Activated T-cell treated with anti-CD3 and anti-CD28 coated beads for 48 hours (primary cell): ENCODE data around the gene PDE9A.
A peak's percentile ranks its signal among the peaks of the same experiment; 100 is the strongest.

Experiments
- DNase-seq: peaks from one replicate; pipeline ENCODE4 v3.0.0-alpha.2; 2020; ENCODE audit warnings: low read depth

Gene PDE9A

DNA sequence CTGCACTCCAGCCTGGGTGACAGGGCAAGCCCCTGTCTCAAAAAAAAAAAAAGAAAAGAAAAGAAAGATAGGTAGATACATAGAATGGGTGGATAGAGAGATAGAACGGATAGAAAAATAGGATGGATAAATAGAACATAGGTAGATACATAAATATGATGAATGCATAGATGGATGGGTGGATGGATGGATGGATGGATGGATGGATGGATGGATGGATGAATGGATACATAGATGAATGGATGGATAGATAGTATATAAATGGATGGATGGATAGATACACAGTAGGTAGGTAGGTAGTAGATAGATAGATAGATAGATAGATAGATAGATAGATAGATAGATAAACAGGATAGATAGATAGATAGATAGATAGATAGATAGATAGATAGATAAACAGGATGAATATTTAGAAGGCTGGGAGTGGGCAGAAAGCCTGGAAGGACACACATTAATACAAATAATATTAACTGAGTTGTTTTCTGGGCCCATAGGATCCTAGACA, 87.0 kb downstream of the PDE9A start:
- no peak for DNase-seq

- no peak for DNase-seq
Observed at GRCh38 chr21:42741066-42741465, 87.6 kb downstream of the PDE9A start.

DNA sequence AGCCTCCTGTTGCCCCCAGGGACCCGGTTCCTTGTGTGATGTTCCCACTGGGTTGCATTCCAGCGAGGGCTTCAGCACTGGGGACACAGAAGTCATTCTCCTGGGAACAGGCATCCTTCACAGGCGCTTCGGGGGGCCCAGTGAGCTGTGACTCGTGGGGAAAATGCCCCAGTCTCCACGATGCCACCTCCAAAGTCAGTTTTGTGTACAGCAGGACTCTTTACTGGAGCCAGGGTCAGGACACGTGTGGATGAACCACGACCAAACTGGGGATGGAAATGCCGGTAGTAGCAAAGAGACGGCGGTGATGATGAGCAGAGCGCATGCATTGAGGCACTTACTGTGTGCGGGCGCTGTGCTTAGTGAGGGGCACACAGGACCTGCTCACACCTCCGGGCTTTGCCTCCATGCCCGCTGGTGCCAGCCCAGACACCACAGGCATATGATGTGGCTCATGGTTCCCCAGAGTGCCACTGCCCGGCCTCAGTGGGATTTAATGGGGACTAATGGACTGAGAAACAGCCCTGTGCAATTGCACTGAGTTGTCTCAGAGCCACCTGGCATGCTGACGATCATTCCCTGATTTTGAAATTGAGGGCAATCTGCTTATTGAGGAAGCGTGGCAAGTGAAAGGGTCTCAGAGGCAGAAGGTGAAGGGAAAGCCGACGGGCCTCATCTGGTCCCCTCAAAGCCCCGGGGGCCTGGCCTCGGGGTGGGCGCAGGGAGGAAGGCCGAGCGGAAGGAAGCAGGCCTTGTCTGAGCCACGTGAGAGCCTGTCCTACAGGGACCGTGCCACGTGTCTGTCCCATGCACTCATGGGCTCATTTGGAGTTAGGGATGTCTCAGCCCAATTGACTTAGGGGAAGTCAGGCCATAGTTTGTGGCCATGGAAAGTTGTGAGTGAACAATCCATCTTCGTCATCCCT, 91.4 kb downstream of the PDE9A start:
- DNase-seq, result no peak

DNA sequence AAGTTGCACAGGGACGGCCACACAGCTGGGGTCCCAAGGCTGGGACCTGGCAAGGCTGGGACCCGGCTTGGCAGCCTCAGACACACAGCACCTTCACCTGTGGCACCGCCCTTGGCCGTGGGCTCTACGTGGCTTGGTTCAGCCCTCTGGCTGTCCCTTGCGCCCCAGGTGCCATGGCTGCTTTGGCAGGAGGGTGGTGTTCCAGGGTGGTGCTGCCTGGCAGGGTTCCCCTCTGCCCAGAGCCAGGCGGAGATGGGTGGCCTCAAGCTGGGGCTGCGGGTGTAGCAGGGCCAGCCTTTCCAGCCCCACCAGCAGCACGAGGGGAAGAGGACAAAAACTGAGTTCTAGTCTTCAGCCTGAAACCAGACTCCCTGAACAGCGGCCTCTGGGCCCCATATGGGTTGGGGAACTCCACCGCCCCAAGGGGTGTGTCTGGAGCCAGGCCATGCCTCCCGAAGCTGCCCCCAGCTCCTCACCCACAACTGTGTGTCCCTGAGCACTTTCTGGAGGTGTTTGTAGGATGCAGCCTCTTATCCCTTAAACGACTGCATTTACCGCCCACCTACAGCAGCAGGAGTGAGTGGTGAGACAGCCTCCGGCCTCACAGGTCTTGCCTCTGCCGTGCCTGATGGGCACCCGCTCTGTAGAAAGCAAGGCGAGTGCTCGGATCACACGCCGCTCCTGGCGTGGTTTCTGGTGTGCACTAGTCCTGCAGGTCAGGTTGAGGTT, 92.3 kb downstream of the PDE9A start:
- no peak for DNase-seq

- DNase-seq, result no peak
Observed at GRCh38 chr21:42746240-42746592, 92.8 kb downstream of the PDE9A start.

DNA sequence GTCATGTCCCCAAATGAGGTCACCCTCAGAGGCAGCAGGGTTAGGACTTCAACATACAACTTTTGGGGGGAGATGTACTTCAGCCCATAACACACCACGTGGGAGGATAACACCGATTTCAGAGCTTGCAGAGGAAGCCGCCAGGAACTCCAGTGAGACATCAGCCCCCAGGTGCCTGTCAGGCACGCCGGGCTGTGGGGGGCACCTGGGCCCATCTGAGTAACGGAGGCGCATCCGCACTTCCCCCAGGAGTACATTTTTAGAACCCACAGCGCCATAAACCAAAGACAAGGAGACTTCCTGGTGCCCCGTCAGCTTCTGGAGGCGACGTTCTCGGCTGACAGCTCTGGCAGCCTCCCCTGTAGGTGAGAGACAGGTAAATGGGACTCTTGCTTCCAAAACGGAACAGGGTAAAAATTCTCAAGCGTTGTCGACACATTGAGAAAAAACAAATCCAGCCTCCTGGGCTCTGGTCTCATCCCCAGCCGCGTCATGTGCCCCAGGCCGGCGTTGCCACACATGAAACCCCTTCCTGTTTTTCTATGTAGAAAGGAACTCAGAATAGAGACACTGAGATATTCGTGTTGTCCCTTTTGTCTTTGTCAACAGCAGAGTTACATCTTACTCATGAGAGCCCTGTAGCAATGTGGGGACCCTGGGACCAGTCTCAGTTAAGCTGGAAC, 93.3 kb downstream of the PDE9A start:
- DNase-seq, result peak; percentile 3

- peak; percentile 1 for DNase-seq
Observed at GRCh38 chr21:42747276-42747701, 93.9 kb downstream of the PDE9A start.

- no peak for DNase-seq
Observed at GRCh38 chr21:42747746-42748351, 94.4 kb downstream of the PDE9A start.

DNA sequence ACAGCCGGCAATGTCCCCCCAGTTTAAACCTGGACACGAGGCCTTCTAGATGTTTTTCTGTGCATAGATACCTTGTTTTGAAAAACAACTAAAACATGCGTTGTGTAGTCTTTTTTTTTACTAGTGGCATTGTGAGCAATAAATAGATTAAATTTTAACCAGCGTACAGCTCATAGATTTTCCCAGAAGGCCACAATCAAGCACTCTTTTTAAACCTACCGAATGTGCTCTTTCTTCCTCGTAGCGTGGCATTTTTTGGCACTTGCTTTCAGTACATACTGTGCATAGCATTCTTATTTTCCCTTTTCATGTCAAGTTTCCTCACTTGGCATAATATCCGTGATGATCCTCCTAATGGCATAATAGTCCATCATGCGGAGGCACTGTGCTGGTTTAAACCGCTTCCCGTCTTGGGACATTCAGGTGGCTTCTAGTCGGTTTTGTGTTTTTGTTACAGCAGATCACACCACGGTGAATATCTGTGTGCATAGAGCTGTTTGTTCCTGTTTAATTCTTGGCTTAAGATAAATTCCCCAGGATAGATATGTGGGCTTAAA, 95.3 kb downstream of the PDE9A start:
- no peak for DNase-seq

DNA sequence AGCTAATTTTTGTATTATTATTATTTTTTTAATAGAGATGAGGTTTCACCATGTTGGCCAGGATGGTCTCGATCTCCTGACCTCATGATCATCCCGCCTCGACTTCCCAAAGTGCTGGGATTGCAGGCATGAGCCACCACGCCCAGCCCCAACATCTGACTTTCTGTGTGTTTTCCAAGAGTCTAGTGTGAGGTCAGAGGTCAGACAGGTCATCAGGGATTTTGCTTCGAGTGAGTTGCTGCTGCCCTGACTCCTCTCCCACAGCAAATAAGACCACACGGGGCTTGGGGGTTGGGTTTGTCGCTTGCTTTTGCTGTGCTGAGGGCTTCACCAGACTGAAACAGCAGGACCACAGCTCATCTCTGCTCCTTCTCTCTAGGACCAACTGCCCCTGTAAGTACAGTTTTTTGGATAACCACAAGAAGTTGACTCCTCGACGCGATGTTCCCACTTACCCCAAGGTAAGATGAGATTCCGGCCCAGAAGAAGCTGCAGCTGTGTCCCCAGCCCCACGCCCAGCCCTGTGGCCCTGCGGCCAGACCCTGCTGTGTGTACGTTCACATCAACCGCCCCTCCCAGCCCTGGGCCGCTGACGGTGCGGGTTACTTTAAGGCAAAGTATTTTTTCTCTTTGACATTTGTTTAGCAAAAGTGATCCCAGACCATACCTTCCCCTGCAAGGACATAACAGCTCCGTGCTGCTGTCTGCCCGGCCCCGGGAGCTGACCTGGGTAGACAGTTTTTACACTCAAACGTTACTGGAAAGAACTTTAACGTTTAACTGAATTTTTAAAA, 97.5 kb downstream of the PDE9A start:
- no peak for DNase-seq

- DNase-seq, result no peak
Observed at GRCh38 chr21:42751866-42752265, 98.4 kb downstream of the PDE9A start.

- no peak for DNase-seq
Observed at GRCh38 chr21:42753804-42754203, 100.4 kb downstream of the PDE9A start.

DNA sequence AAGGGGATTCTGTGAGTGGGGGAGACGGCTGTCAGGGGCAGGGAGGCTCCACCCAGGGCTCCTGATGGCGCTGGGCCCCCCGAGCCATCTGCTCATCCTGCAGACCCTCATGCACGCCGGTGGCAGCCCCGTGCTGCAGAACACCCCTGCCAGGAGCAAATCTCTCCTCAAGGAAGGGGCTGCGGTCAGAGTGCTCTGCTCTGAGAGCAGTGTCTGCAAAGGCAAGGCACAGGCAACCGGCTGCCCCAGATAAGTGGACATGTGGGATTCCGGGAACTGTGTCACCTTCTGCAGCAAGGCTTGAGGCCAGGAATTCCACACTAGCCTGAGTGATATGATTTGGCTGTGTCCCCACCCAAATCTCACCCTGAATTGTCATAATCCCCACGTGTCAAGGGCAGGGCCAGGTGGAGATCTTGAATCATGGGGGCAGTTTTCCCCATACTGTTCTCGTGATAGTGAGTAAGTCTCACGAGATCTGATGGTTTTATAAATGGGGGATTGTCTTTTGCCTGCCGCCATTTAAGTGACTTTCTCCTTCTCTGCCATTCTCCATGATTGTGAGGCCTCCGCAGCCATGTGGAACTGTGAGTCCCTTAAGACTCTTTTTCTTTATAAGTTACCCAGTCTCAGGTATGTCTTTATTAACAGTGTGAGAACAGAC, 101.0 kb downstream of the PDE9A start:
- DNase-seq, result no peak

DNA sequence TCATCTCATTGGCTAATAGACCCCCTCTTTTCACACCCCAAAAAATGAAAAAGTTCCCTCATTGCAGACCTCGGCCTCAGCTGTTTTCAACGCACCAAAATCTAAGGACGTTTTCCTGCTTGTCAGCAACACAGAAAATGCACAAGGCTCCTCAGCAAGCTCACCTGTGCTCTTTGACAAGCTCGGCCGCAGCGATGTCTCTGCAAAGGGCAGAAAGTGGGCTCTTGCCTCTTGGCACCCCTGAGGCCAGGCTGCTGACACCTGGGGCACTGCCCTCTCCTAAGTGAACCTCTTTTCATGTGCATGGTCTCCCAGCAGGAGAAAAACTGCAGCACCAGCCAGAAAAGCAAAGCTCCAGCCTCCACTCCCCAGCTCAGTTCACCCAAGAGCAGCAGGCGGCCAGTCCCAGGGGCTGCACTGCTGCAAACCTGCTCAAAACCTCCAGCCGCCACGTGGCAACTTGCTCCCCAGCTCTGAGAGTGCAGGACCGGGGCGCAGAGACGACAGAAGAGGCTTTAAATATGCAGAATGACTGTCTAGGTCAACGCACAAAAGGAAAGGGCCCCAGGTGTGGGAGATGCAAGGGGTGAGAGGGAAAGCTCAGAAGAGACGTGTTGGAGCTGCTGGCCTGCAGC, 101.7 kb downstream of the PDE9A start:
- no peak for DNase-seq

- DNase-seq, result no peak
Observed at GRCh38 chr21:42755766-42756579, 102.6 kb downstream of the PDE9A start.

- DNase-seq, result no peak
Observed at GRCh38 chr21:42756580-42757250, 103.3 kb downstream of the PDE9A start.

DNA sequence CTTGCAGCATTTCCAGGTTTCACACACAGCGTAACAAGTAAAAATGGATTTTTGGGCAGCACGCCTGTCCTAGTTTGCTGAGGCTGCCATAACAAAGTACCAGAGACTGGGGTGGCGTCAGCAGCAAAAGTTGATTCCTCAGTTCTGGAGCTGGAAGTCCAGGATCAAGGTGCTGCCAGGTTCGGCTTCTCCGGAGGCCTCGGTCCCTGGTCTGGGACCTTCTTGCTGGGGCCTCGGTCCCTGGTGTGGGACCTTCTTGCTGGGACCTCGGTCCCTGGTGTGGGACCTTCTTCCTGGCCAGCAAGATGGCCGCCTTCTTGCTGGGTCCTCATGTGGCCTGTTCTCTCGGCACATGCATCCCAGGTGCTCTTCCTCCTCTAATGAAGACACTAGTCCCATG, 104.0 kb downstream of the PDE9A start:
- DNase-seq, result no peak
